ENCODE measurements around the gene MID2.
"Not testable (repeated sequence)": the region's sequence is repeated elsewhere in the genome, so short reads cannot be mapped to it uniquely, and the experiment has no call there.

MID2 gene, protein sequence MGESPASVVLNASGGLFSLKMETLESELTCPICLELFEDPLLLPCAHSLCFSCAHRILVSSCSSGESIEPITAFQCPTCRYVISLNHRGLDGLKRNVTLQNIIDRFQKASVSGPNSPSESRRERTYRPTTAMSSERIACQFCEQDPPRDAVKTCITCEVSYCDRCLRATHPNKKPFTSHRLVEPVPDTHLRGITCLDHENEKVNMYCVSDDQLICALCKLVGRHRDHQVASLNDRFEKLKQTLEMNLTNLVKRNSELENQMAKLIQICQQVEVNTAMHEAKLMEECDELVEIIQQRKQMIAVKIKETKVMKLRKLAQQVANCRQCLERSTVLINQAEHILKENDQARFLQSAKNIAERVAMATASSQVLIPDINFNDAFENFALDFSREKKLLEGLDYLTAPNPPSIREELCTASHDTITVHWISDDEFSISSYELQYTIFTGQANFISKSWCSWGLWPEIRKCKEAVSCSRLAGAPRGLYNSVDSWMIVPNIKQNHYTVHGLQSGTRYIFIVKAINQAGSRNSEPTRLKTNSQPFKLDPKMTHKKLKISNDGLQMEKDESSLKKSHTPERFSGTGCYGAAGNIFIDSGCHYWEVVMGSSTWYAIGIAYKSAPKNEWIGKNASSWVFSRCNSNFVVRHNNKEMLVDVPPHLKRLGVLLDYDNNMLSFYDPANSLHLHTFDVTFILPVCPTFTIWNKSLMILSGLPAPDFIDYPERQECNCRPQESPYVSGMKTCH

GRCh38 chrX:107825698-107826237 lies at the start of gene MID2:
Gene MID2, plus strand, starts transcription at chrX:107825866. Its CDS starts 561 bp downstream, at chrX:107826427.
- peak in 33 of 51 donors; percentile 0 to 32 (median 8) for DNase-seq

DNA sequence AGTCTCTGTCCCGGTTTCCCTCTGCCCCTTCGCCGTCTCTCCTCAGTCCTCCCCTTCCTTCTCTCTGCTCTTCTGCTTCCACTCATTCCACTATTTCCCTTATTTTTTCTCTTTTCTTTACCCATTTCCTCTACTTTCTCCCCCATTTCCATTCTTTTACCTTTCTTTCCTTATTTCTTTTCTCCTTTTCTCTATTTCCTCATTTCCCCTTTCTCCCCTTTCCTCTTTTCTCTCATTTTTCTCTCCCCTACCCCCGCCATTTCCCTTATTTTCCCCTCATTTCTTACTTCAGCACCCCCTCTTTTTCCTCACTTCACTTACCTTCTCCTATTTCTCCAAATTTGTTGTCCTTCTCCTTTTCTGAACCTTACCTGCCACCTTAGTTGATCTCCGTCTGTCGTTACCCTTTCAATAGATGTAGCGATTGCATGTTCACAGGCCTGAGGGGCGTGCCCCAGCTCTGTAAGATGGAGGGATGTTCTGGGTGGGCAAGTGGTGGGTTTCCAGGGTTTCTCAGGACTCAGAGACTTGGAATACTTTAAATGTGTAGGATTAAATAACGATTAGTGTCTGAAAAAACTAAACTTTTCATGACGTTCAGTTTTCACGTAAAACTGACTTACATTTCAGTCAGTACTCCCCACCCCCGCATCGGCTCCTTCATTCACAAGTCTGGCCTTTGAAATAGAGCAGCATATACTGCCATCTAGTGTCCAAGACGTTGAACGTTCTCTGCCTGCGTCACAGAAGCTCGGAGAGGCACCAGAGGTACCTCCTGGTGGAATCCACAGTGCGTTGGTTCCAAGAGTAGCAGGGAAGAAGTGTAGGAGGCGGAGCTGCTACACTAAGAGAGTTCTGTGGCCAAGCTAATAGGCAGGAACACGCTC lies 48.8 kb upstream of the MID2 start:
- peak in 43 of 51 donors; percentile 2 to 81 (median 42) for DNase-seq

- DNase-seq = no peak
Measured at GRCh38 chrX:107777536-107777832, 48.2 kb upstream of the MID2 start, which contains the start of gene NCBP2L. Gene NCBP2L, plus strand, starts transcription at chrX:107777733. Its CDS starts 16,488 bp downstream, at chrX:107794221.

DNA sequence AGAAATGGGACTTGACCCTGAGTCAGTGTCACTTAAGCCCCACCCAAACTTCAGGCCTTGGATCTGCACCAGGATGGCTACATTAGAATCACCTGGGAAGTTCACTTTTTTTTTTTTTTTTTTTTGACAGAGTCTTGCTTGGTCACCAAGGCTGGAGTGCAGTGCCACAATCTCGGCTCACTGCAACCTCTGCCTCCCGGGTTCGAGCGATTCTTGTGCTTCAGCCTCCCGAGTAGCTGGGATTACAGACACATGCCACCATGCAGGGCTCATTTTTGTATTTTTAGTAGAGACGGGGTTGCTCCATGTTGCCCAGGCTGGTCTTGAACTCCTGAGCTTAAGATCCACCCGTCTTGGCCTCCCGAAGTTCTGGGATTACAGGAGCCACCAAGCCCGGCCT lies 45.1 kb upstream of the MID2 start:
- no peak for DNase-seq

- DNase-seq = no peak
Measured at GRCh38 chrX:107787827-107788226, 37.8 kb upstream of the MID2 start.

DNA sequence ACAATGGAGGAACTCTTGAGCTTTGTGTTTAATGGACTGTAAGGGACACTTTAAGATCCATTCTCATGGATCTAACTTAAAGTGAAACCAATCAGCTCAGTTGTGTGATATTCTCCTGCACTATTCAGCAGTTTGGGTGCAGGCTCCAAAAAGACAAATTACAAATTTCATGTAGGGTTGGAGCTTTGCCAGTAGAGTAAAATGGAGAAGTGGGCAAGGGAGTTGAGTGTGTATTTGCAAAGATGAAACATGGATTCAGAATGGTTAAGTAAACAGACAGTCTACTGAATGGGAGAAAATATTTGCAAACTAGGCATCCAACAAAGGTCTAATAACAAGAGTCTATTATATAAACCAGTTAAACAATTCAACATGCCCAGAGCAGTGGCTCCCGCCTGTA lies 21.2 kb upstream of the MID2 start:
- DNase-seq = no peak

DNA sequence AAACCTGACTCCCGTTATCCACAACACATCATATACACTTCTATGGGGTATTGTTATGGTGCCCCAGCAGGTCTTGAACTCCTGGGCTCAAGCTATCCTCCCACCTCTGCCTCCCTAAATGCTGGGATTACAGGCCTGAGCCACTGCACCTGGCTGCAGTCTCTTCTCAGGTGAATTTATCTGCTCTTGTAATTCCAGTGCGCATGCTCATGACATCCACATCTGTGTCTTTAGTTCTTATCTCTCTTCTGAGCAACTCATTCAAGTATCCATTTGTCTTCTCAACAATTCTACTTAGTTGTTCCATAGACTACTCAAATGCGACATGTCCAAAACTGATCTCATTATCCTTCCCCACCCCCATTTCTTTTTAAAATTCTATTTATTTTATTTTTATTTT lies 20.5 kb upstream of the MID2 start:
- no peak for DNase-seq

DNA sequence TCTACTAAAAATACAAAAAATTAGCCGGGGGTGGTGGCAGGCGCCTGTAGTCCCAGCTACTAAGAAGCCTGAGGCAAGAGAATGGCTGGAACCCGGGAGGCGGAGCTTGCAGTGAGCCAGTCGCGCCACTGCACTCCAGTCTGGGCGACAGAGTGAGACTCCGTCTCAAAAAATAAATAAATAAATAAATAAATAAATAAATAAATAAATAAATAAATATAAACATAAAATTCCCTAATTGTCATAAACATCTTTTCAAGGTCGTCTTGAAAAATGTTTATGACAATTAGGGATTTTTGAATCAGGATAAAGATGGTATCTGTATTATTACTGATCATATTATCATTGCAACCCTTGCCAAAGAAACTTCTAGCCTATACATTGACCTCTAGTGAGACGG lies 15.6 kb upstream of the MID2 start:
- not testable (repeated sequence) for DNase-seq

- DNase-seq = no peak
Measured at GRCh38 chrX:107818900-107819521, 6.7 kb upstream of the MID2 start.

DNA sequence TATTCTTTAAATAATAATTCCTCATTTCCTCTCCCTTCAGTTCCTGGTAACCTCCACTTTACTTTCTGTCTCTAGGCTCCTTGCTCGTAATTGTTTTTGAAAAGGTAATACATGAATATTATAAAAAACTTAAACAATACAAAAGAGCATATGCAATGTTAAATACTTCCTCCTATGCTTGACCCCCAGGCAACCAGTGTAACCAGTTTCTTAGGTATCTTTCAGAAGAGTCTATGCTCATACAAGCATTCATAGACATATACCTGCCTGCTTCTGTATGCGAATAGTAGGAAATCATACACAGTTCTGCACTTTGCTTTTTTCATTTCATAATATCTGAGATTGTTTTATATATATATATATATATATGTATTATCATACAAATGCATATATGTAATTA lies 2.6 kb upstream of the MID2 start:
- no peak for DNase-seq

DNA sequence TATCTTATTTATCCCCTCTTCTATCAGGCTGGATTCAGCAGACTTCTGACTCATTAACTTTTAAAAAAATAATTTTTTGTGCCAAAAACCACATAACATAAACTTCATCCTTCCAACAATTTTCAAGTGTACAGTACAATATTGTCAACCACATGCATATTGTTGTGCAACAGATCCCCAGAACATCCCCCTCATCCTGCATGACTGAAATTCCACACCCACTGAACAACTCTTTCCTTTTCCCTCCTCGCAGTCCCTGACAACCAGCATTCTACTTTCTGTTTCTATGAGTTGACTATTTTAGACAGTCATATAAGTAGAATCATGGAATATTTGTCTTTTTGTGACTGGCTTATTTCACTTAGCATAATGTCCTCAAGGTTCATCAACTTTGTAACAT lies 2.2 kb upstream of the MID2 start:
- DNase-seq = no peak

GRCh38 chrX:107826238-107827029 lies 768 bp downstream of the MID2 start:
- DNase-seq = peak in 38 of 51 donors; percentile 0 to 51 (median 16)

GRCh38 chrX:107827030-107827831 lies 1.6 kb downstream of the MID2 start:
- DNase-seq = peak in 4 of 51 donors; percentile 0 to 32 (median 2)

DNA sequence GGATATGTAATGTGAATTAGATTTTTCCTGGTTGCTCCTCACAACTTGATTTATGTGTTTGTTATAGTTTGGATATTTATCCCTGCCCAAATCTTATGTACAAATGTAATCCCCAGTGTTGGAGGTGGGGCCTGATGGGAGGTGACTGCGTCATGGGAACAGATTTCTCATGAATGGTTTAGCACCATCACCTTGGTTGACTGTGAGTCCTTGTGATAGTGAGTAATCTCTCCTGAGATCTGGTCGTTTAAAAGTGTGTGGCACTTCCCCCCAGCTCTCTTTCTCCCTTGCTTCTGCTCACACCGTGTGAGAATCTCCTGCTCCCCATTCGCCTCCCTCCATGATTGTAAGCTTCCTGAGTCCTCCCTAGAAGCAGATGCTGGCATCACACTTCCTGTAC lies 2.2 kb downstream of the MID2 start:
- peak in 1 of 51 donors; percentile 0 for DNase-seq

GRCh38 chrX:107829878-107830277 lies 4.2 kb downstream of the MID2 start:
- DNase-seq = no peak

GRCh38 chrX:107831071-107831730 lies 5.5 kb downstream of the MID2 start:
- peak in 2 of 51 donors; percentile 0 to 16 for DNase-seq

- no peak for DNase-seq
Measured at GRCh38 chrX:107834275-107835201, 8.9 kb downstream of the MID2 start.

GRCh38 chrX:107836958-107837357 lies 11.3 kb downstream of the MID2 start:
- DNase-seq = no peak
